Central memory CD4-positive, alpha-beta T cell (primary cell): ENCODE data around the gene EFL1.

Source experiments
- DNase-seq: peaks from one replicate; pipeline ENCODE4 v3.0.0; 2022

EFL1 gene

DNA sequence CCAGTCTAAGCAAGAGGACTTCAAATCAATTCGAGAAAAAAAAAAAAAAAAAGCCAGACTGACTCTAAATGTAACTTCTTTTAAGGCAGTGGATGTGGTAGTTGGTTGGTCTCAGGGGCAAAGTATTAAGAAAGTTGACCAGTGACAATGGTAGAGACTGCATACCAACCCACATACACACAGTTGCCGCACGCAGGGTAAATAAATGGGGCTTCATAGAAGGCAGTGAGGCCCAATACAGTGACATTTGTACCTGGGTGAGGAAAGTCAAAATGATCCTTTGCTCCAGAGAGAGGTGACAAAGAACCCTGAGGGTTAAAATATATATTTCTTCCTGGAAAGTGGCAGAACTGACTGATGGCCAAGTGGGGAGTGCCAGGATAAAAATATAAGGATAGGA, 116.0 kb downstream of the EFL1 start:
- no peak for DNase-seq

DNA sequence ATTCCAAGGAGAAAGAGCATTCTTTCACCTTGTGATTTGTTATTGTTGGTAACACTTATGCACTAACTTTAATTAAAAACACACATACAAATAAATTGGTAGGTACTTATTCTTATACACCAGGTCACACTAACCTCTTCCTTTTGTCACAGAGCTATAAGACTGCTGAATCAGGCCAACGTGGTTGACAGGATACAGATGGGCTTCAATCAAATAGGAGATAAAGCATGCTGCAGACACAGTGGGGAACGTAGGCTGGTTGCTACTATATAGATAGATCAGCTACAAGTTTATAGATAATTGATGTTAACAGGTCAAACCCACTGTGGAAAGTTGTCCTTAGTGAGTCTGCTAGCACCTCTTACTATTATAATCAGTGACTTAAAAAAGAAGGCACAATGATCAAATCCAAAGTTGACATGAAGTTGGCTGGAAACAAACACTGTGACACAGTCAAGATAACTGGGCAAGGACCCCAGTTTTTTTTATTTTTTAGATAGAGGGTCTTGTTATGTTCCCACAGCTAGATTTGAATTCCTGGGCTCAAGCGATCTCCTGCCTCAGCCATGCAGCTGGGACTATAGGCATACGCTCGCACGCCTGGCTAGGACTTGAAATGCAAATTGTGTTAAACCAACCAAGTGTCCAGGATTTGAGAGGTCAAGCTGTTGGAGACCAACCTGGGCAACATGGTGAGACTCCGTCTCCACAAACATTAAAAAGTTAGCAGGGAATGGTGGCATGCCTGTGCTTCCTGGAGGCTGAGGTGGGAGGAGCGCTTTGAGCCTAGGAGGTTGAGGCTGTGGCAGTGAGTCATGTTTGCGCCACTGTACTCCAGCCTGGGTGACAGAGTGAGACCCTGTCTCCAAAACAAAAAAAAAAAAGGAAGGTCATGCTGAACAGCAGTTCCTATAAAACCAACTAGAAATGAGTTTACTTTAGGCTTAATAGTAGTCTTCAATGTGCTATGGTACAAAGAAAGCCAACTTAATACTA, 118.8 kb downstream of the EFL1 start:
- DNase-seq: no peak

GRCh38 chr15:82140886-82141285, 121.6 kb downstream of the EFL1 start:
- no peak for DNase-seq

DNA sequence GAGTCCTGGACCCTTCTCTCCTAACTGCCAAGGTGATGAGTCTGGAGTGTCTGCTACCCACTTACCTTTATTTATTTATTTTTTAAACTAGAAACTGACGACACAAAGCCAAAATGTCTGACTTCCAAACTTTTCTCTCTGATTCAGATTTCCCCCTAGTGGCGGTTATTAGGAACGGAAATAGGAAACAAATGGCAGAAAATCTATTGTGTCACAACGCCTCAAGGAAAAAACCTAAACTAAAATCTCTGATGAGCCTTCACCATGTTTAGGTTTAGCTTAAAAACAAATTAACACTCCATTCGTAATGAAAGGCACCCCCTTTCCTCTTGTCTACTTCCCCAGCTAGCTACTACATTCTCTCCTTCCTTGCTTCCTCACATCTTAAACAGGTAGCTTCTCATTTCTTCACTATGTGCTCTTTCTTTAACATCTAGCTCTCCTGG, 122.7 kb downstream of the EFL1 start:
- DNase-seq: peak; percentile 13

DNA sequence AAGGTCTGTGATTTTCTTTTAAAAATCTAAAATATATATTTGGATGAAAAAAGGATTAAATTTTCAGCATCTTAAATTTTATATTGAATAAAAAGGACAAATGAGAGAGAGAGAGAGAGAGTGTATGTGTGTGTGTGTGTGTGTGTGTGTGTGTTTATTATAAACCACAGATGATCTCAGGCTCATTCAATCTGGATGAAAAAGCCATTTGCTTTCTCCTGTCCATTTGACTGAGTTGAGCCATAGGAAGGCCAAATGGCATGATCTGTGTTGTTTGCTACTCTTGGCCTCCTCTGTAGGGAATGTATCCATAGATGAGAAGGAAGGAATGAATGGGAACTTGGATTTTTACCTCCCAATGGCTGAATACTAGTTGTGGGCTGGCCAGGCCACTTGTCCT, 124.2 kb downstream of the EFL1 start:
- no peak for DNase-seq

DNA sequence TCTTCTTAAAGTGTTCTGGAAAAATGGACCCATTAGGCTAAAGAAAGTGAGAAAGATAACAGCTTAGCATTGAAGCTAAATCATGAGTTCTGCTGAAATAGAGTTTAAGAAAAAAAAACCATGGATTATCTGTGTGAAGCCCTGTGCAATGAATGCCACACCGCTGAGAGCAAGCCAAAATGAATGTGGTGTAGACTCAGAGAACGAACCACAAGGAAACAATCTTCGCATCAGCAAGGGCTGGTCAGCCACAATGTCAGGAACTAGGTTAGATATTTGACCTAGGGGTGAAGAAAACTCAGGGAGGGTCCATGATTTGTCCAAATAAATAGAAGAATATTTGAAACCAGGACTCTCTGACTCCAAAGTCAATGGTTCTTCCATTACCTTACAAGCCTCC, 125.3 kb downstream of the EFL1 start:
- DNase-seq: no peak

DNA sequence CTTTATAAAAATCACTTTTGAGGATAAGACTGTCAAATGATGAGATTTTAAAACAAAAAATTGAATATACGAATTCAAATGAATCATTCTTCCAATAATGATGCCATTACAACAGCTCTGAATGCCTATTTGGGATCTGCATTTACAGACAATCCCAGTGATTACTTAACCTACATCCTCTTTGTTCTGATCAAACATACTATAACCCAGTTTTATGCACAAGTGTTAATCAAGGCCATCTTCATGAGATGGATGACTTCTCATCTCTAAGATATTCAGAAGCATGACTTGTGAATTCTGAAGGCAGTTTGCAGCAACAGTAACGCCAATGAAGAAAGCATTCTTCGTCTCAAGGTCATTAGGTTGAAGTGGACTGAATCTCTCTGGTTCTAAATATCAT, 126.4 kb downstream of the EFL1 start:
- no peak for DNase-seq

DNA sequence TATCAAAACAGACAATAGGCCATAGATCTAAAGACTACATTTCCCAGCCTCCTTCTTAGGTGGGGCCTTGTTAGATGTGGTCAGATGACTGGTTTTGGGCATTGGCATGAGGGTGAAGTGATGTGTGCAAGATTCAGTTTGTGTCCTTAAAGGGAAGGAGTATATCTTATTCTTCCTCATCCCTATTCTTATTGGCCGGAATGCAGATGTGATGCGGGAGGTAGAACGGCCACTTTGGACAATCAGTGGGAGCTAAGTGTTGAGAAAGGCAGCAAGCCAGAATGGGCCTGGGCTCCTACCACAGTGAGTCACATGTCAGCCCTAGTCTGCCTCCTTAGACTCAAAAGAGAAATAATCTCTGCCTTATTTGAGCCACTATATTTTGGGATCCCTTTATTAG, 126.9 kb downstream of the EFL1 start:
- no peak for DNase-seq

- DNase-seq: no peak
These were observed 128.1 kb downstream of the EFL1 start for GRCh38 chr15:82134461-82134860.

GRCh38 chr15:82133251-82133650, 129.3 kb downstream of the EFL1 start:
- no peak for DNase-seq

DNA sequence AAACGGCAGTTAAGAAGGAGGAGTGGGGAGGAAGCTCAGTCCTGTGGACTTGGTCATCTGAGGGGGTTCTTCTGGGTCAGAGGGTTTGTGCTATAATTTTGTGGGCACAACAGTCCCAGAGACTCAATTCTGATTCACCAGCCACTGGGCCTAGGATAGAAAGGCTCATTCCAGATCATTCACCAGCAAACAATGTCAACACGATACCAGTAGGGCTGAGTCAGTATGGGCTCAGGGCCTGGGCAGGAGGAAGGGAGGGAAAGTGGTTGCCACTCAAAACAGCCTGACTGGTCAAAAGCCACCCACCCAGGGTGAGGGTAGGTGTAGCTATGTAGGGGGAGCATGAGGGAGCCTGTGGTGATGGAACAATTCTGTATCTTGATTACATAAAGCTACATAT, 129.8 kb downstream of the EFL1 start:
- no peak for DNase-seq

GRCh38 chr15:82132096-82132495, 130.4 kb downstream of the EFL1 start:
- no peak for DNase-seq

GRCh38 chr15:82130248-82130647, 132.3 kb downstream of the EFL1 start:
- DNase-seq: no peak

- DNase-seq: no peak
These were observed 132.8 kb downstream of the EFL1 start for GRCh38 chr15:82129761-82130160.

- DNase-seq: no peak
These were observed 133.3 kb downstream of the EFL1 start for GRCh38 chr15:82129149-82129692.

GRCh38 chr15:82128401-82129148, 134.0 kb downstream of the EFL1 start:
- DNase-seq: no peak

- no peak for DNase-seq
These were observed 135.0 kb downstream of the EFL1 start for GRCh38 chr15:82127581-82127980.

DNA sequence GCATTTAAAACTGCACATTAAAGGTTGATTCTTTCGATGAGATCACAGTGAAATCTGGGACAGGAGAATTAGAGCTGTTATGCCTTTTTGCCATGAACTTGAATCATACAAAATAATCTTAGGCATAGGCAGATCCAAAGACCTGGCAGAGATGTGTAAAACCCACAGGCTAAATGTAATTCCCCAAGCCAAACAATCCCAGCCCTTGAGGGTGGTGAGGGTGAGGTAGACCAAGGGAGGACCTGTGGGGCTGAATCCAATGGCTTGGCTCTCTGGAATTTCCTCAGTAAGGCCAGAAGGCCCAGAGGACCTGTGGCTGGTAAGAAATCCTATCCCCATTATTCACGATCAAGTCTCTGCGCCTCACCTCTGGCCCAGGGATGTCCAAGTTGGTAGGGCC, 136.2 kb downstream of the EFL1 start:
- DNase-seq: no peak

- DNase-seq: no peak
These were observed 137.9 kb downstream of the EFL1 start for GRCh38 chr15:82124331-82125263.

GRCh38 chr15:82122746-82123400, 139.7 kb downstream of the EFL1 start:
- no peak for DNase-seq

DNA sequence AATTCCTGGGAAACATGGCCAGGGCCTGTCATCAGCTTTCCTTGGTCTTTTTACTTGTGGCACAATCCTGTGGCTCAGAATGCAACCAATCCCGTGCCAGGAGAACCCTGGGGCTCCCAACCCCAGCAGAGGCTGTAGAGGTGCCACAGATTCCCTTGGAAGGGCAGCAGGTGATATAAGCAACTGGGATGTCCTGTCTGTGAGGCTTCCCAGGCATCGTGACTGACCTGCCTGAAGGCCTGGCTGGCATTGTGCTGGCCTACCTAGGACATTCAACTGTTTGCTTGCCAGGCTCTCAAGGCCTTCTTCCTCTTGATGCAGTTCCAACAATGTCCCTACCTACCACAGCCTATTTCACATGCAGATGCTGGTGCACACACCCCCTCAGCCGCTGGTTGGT, 144.5 kb downstream of the EFL1 start:
- DNase-seq: no peak

DNA sequence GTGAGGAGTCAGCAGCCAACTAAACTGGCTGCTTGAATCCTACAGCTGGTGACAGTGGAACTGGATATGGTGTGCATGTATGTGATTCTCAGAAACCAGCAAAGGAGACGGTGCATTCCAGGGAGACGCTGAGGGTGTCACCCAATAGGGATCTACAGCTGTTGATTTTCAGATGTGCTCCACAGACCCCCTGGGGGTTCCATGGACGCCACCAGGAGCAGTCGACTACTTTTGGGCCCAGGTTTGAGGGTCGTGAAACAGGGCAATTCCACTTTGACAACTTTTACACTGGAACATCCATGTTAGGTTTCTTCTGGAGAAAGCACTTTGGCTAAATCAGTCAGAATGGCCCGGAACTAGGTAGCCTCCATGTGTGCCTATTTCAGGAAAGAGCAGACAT, 145.2 kb downstream of the EFL1 start:
- DNase-seq: no peak
